ENCODE results near the gene ZNF487. TPM values are rescaled to one million over a fixed set of nuclear protein-coding genes. Genes with fewer than 3 reads are reported as not detected.

The ZNF487 gene
- total RNA-seq: 1 to 10 TPM; 1.3 to 2.1 TPM

DNA sequence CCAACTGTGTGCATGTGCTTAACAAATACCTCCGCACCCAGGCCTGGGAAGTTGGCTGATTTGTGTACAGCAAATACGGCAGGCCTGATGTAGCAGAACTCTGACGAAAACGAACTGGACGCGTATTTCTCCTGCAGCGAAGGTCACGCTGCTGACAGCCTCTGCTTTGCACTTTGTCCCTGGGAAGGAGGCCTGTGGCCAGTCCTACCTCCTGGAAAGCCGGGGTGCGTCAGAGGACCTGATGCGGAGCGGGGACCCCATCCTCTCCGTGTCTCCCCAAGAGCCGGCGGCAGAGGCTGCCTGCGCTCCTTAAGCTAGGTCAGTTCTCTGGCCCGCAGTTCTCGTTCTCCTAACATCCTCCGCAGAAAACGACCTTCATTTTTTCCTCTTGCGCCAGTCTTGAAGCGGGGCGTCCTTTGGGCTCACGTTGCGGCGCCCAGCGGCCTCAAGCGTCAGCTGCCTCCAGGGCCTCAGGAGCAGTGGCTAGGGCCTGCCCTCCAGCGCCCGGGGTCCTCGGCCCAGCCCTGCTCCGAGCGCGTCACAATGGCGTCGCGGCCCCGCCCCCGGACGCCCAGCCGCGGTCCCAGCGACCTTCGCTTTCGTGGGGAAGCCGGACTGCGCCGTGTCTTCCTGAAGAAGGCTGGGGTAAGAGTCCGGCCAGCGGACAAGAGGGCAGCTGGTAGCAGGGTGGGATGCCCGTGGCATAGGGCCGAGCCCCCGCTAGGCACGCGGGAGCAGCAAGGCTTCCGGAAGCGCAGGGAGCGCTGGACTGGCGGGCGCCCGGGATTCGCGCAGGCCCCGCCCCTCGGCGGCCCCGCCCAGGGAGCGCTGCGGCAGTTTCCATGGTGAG is at the start of gene ZNF487:
Gene ZNF487, plus strand, starts transcription at position 821 of the 850 bp plus-strand sequence. CDS start 38,703 bp downstream, outside the sequence.

DNA sequence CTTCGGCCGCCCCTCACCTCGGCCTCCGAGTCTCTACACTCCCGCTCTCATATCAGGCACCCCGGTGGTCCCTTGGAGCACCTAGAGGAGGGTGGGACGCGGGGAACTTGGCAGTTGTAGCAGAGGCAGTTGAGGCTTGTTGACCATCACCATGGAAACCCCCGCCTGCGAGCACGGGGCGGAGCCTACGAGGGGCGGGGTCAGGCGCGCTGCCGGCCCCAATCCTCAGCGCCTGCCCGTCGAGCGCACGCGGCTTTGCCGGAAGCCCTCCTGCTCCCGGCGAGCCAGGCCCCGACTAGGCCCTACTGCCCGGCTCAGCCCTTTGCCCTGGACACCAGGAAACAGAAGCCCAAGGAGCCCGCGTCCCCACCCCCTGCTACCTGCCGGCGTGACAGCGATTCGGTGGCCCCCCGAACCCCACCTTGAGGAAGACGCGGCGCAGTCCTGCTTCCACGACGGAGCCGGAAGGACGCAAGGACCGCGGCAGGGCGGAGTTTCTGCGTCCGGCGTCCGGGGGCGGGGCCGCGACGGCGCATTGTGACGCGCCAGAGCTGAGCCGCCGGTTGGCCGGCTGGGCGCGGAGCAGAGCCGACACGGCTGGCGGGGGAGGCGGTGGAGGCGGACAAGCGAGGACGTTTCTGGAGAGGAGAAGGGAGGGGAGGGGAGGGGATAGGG is 28.1 kb upstream of the ZNF487 start, which contains the start of gene HNRNPF:
Gene HNRNPF, minus strand, starts transcription at position 477 of the 675 bp plus-strand sequence. CDS start 21,302 bp downstream, outside the sequence.

Small RNA genes lying within 50 kb of the gene (small RNA-seq; reads per million reads assigned to genes)
- gene RNU7-193P (0.04 to 0.06 reads per million in 2 donors), gene SNORD3J (0 to 0.09 reads per million in 2 donors)

Other genes with a start within 250 kb of the ZNF487 start
- under 1 TPM in 1 of 2 donors, not detected in 1; under 0.01 TPM for gene RASGEF1A, start 170.0 kb upstream of the ZNF487 start, total RNA-seq
- gene FXYD4, start 65.5 kb upstream of the ZNF487 start, total RNA-seq: not detected
- 100 to 1,000 TPM; 146 to 316 TPM for gene HNRNPF, start 27.9 kb upstream of the ZNF487 start, total RNA-seq
- 1 to 10 TPM; 1.7 TPM for gene ZNF239, start 137.5 kb downstream of the ZNF487 start, total RNA-seq
- gene ZNF485, start 169.3 kb downstream of the ZNF487 start, total RNA-seq: 1 to 10 TPM; 3.8 to 4.7 TPM
- 10 to 100 TPM; 22.6 to 25.1 TPM for gene ZNF32, start 211.8 kb downstream of the ZNF487 start, total RNA-seq